ENCODE results near the gene BOC. TPM values are rescaled to one million over a fixed set of nuclear protein-coding genes. Genes with fewer than 3 reads are reported as not detected.

The BOC gene
- polyA plus RNA-seq, 1 donor from 2014 or later, result 0.53 TPM

- Histone ChIP-seq H3K9me2 (ENCODE audit: insufficient read depth, low read length) (no peaks in the 10 kb centered on the region), H3K9me3 (ENCODE audit: low read length) (no peaks in the 10 kb centered on the region), H3K4me2 (ENCODE audit: low read length) (no peak overlapping the region), H3K79me2 (replicated peaks; ENCODE audit: insufficient read depth, low read length) (no peaks in the 10 kb centered on the region), H2AFZ (ENCODE audit: low read depth, low read length) (no peak overlapping the region), H3K27ac (ENCODE audit: low read length) (no peak overlapping the region), H4K20me1 (ENCODE audit: insufficient read depth) (no peaks in the 10 kb centered on the region), H3K27me3 (ENCODE audit: insufficient read depth, low read depth, low read length) (no peaks in the 10 kb centered on the region), H3K4me3 (ENCODE audit: low read length) (no peak overlapping the region), H3K9ac (ENCODE audit: low read length) (no peak overlapping the region), H3K36me3 (ENCODE audit: insufficient read depth, low read length) (no peaks in the 10 kb centered on the region), H3F3A (ENCODE audit: insufficient read depth, low read length, poor library complexity, severe bottlenecking) (no peaks in the 10 kb centered on the region)
- no peak for TF ChIP-seq TAF1 (IDR thresholded peaks at IDR 0.05; ENCODE audit: low read depth)
- TF ChIP-seq SMC3 (conservative IDR thresholded peaks at IDR 0.05; ENCODE audit: poor library complexity), result no peak
- no peak for TF ChIP-seq EZH2 (IDR thresholded peaks at IDR 0.05; ENCODE audit: borderline replicate concordance, insufficient read depth, low read length, poor library complexity, severe bottlenecking)
- TF ChIP-seq REST (IDR thresholded peaks at IDR 0.05; ENCODE audit: borderline replicate concordance), result no peak
- TF ChIP-seq RAD21 (conservative IDR thresholded peaks at IDR 0.05), result no peak
- no peak for TF ChIP-seq MXI1 (conservative IDR thresholded peaks at IDR 0.05; ENCODE audit: poor library complexity, severe bottlenecking)
- TF ChIP-seq CTCF (IDR thresholded peaks at IDR 0.05; ENCODE audit: poor library complexity, severe bottlenecking), result no peak
- no peak for TF ChIP-seq POLR2AphosphoS5 (IDR thresholded peaks at IDR 0.05)
- no peak for TF ChIP-seq EP300 (conservative IDR thresholded peaks at IDR 0.05; ENCODE audit: poor library complexity, severe bottlenecking)
These were observed 74.4 kb downstream of the BOC start for GRCh38 chr3:113285741-113286140.

- Histone ChIP-seq H4K20me1 (ENCODE audit: insufficient read depth) (no peaks in the 10 kb centered on the region), H3K79me2 (replicated peaks; ENCODE audit: insufficient read depth, low read length) (no peaks in the 10 kb centered on the region), H3K27me3 (ENCODE audit: insufficient read depth, low read depth, low read length) (no peaks in the 10 kb centered on the region), H2AFZ (ENCODE audit: low read depth, low read length) (no peak overlapping the region), H3K4me2 (ENCODE audit: low read length) (no peak overlapping the region), H3K9me3 (ENCODE audit: low read length) (no peaks in the 10 kb centered on the region), H3K36me3 (ENCODE audit: insufficient read depth, low read length) (no peaks in the 10 kb centered on the region), H3K4me3 (ENCODE audit: low read length) (no peak overlapping the region), H3K9me2 (ENCODE audit: insufficient read depth, low read length) (no peaks in the 10 kb centered on the region), H3K9ac (ENCODE audit: low read length) (no peak overlapping the region), H3F3A (ENCODE audit: insufficient read depth, low read length, poor library complexity, severe bottlenecking) (no peaks in the 10 kb centered on the region), H3K27ac (ENCODE audit: low read length) (no peak overlapping the region)
- TF ChIP-seq REST (IDR thresholded peaks at IDR 0.05; ENCODE audit: borderline replicate concordance) (no peak), MXI1 (conservative IDR thresholded peaks at IDR 0.05; ENCODE audit: poor library complexity, severe bottlenecking) (no peak), TAF1 (IDR thresholded peaks at IDR 0.05; ENCODE audit: low read depth) (no peak), EP300 (conservative IDR thresholded peaks at IDR 0.05; ENCODE audit: poor library complexity, severe bottlenecking) (no peak), SMC3 (conservative IDR thresholded peaks at IDR 0.05; ENCODE audit: poor library complexity) (no peak), POLR2AphosphoS5 (IDR thresholded peaks at IDR 0.05) (no peak), RAD21 (conservative IDR thresholded peaks at IDR 0.05) (no peak), EZH2 (IDR thresholded peaks at IDR 0.05; ENCODE audit: borderline replicate concordance, insufficient read depth, low read length, poor library complexity, severe bottlenecking) (no peak), CTCF (IDR thresholded peaks at IDR 0.05; ENCODE audit: poor library complexity, severe bottlenecking) (no peak)
These were observed 75.2 kb downstream of the BOC start for GRCh38 chr3:113286524-113286923.

All from neural cell (in vitro differentiated cells).